ENCODE measurements around the gene FAM47B. TPM values are rescaled to one million over a fixed set of nuclear protein-coding genes. Genes with fewer than 3 reads are reported as not detected.
A peak's percentile ranks its signal among the peaks of the same experiment; 100 is the strongest.

FAM47B gene
- not detected for polyA plus RNA-seq (ENCODE audit: insufficient read length in 4 of 4)

DNA sequence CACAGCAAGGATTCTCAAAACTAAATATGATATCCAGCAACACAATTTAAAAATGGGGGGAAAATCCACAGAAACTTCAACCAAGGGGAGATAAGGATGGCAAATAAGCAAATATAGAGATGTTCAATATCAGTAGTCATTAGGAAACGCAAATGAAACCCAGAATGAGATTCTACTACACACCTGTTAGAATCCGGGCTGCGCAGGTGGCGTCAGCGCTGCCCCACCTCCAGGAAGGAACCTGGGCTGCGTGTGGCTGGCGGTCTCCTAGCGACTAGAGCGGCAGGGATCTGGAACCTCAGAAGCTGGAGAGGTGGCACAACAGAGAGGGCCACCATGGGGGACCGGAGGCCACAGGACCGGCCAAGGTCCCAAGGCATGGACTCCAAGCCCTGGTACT is at the start of gene FAM47B:
Gene FAM47B (plus strand): TSS at position 301 of the 400 bp plus-strand sequence. CDS start 36 bp downstream, at position 337.
- DNase-seq (ENCODE audit: low read depth in 4 of 4, low spot score in 2 of 4): no peak

DNA sequence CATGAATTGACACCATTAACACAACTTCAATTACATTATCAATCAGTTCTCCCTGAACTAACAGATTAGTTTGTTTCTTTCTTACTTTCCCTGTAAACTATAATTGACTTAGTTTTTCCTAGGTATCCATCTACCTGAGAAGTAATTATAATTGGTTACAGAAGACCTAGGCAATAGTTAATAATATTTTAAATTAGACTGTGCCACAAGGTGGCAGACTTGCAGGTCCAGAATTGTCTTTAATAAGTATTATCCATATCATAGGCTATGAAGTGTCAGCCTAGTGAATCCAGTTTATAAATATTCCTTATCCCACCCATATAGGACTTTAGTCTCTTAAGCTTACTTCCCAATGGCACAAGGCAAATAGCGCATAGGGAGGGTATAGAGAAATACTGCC is 48.9 kb upstream of the FAM47B start:
- no peak for DNase-seq (ENCODE audit: low read depth in 4 of 4, low spot score in 2 of 4)

DNA sequence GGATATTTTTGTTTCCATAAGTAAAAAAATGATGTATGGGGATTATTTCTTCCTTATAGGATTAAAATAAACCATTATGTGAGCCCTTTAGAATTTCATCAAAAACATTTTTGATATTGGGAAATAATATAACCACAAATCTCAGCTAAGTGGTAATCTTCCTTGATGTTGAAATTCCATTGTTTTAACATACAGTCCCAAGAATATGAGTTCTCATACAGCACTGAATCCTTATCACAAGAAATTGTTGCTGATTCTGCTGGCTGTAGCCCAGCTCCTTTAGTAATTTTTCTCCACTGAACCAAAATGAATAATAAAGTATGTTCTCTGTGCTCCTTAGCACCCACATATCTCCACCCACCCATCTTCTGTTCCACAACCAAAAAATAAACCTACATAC is 41.9 kb upstream of the FAM47B start:
- no peak for DNase-seq (ENCODE audit: low read depth in 4 of 4, low spot score in 2 of 4)

DNA sequence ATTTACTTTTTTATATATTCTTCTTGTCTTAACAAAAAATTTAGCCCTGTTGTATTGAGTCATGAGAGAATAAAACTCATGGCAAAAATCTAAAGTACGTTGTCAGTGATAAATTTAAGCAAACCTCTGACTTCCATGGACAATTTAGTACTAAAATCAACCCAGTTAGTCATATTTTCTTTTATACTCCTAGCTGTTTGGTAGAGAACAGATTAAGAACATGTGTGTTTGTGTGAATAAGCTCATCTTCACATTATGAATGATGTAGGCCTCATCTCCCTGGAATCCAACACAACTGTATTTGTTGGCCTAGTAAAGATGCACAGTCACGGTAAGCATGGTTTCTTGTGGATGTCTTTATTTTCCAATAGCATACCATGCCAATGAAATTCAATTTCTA is 40.8 kb upstream of the FAM47B start:
- no peak for DNase-seq (ENCODE audit: low read depth in 4 of 4, low spot score in 2 of 4)

DNA sequence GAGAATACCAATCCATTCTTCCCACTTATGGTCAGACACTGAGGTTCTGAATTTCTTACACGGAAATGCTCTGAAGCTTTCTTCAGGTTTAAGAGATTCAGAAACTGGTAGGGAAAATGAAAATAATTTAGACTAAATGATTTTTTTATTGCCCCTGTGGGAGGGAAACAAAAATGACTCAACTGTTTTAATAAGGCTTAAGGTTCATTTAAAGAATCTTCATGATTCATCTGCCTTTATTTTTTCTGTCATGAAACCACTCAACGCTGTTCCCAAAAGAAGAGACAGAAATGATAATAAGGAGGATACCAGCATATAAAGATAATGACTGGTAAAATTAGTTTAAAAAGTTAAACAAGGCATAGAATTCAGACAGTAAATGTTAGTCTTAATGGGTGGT is 39.3 kb upstream of the FAM47B start:
- no peak for DNase-seq (ENCODE audit: low read depth in 4 of 4, low spot score in 2 of 4)

DNA sequence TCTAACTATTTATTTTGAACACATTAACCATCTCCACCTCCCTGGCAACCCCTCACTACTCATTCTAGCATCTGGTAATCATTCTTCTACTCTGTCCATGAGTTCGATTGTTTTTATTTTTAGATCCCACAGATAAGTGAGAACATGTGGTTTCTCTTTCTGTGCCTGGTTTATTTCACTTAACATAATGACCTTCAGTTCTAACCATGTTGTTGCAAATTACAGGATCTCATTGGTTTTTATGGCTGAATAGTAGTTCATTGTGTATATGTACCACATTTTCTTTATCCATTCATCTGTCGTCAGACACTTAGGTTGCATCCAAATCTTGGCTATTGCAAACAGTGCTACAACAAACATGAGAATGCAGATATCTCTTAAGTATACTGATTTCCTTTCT is 33.4 kb upstream of the FAM47B start:
- no peak for DNase-seq (ENCODE audit: low read depth in 4 of 4, low spot score in 2 of 4)

DNA sequence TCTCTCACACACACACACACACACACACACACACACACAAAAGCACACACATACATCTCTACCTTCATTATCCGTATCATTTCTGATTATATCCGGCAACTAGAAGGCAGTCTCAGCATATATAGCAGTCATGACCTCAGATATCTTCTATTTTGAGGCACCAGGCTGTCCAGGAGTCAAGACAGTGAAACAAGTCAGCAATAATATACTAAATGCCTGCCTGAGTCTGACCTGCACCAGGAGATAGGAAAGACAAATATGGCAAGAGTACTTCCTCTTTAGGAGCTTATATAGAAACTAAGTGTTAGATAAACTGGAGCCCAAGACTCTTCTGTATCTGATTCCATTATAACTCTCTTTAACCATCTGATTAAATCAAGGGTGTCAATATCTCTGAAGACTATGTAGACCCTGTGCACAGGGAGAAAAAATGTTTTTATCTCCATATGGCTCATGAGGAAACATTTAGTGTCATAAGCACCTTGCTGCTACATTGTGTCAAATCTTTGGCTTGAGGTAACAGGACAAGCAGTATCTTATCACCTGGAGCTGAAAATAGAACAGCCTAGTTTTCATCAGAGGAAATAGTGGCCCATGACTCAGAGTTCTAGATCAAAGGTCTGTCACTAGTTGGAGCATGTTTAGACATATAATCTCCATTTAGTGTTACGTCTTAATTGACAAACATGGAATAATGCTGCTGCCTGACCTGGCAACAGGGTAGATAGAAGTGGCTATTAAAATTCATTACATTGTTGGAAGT is 27.0 kb upstream of the FAM47B start:
- no peak for DNase-seq (ENCODE audit: low read depth in 4 of 4, low spot score in 2 of 4)

DNA sequence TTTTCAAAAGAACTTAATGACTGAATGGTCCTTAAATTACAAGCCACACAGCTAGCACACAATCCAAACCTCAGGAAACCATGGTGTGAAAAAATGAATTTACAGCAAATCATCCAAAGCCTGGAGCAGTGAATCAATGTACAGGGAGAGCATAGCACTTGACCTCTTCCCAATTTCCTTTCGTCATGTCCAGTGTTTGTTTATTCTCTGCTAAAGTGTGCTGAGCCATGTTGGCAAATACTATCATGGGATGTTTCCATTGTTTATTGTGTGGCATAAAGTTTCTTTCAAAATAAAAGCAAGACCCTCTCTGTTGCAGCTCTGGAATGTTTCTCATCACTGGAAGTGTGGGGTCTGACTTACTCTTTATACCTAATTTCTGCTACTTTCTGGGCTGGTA is 25.4 kb upstream of the FAM47B start:
- DNase-seq (ENCODE audit: low read depth in 4 of 4, low spot score in 2 of 4): no peak

DNA sequence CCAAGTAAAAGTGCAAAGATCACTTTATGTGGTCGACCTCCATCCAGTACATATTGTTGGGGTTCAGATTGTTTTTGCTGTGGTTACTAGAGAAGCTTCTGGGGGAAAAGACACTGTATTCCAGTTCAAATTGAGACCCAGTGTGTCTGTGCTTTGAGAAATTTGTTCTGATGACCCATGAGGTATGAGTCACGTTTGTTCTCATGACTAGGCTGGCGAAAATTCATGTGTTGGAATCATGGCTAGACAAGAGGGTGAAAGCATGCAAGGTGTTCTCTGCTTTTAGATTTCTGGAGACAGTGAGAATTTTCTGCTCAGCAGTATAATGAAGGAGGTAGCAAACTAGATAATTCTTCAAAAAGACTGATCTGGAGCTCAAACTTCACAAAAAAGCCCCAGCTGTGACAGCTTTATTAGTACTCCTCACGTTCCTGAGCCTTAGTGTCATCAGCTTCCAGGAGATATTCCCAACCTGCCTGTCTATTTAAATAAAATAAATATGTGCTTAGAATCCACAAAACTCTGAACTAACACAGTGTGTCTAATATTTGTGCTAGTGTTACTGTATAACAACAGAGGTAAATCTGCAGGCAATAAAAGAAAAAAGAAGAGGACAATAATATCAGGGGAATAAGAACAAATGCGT is 24.4 kb upstream of the FAM47B start:
- DNase-seq (ENCODE audit: low read depth in 4 of 4, low spot score in 2 of 4): no peak

DNA sequence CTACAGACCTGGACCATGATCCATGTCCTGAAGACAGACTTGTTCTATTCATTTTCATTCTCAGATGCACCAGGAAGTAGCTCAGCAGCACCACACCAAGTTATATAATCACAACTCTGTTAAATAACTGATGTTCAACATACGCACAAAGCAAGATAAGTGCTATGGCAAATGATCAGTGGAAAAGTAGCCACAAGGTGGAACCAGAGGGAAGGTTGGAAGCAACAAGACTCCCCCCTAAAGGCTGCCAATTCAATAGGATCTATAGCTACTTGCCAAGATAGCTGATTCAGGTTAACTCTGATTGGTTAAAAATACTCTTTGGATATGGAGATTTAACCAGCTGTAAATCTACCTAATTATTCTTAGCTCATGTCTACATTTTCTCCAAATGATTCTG is 23.7 kb upstream of the FAM47B start:
- peak in 2 of 4 donors; percentile 4 to 12 for DNase-seq (ENCODE audit: low read depth in 4 of 4, low spot score in 2 of 4)

DNA sequence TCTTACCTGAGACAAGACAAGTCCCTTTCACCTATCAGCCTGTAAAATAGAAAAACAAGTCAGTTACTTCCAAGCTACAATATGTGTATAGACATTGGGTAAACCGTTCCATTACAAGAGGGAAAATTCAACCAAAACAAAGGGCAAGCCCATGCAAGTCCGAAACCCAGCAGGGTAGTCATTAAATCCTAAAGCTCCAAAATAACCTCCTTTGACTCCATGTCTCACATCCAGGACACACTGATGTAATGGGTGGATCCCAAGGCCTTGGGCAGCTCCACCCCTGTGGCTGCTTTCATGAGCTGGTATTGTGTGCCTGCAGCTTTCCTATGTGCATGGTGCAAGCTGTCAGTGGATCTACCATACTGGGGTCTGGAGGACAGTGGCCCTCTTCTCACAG is 14.7 kb upstream of the FAM47B start:
- DNase-seq (ENCODE audit: low read depth in 4 of 4, low spot score in 2 of 4): no peak

DNA sequence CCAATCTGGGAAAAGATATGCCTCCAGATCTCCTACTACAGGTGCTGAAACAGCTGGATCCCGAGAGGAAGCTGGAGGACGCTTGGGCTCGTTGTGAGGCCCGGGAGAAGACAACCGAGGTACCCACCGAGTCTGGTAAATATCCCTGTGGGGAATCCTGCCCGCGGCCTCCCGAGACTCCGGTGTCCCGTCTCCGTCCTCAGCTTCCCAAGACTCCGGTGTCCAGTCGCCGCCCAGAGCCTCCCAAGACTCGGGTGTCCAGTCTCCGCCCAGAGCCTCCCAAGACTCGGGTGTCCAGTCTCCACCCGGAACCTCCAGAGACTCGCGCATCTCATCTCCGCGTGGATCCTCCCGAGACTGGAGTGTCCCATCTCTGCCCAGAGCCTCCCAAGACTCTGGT is 639 bp downstream of the FAM47B start:
- no peak for DNase-seq (ENCODE audit: low read depth in 4 of 4, low spot score in 2 of 4)

DNA sequence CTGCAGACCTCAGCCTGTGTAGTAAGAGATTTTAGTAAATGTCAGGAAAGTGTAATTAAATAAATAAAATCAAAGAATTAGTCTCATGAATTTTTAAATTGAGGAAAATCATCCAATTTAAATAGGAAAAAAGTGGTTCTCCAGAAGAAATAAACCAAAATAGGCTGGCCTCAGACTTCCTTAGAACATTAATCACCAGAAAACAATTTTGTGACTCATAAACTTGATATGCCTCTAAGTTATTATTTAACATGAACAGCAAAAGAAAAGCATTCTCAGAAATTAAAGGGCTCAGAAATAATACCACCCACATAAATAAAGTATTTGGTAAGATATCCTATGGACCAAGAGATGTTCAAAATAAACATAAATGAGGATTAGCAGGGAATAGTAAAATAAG is 14.3 kb downstream of the FAM47B start:
- no peak for DNase-seq (ENCODE audit: low read depth in 4 of 4, low spot score in 2 of 4)

DNA sequence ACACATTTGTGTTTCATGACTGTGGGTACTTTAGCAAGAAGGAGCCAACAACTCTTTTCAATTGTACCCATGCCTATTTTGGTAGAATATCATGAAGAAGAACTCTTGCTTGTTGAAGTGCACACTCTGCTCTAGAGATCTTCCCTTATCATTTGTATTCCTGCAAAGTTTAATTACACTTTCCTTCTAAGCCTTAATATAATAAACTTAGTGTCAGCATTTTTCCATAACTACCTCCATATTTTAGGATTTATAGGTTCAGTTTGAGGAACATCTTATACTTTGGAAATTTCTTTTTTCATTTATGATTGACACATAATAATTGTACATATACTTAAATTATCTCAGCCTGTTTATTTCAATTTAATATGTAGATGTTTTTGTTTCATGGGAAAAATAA is 19.1 kb downstream of the FAM47B start:
- DNase-seq (ENCODE audit: low read depth in 4 of 4, low spot score in 2 of 4): no peak

DNA sequence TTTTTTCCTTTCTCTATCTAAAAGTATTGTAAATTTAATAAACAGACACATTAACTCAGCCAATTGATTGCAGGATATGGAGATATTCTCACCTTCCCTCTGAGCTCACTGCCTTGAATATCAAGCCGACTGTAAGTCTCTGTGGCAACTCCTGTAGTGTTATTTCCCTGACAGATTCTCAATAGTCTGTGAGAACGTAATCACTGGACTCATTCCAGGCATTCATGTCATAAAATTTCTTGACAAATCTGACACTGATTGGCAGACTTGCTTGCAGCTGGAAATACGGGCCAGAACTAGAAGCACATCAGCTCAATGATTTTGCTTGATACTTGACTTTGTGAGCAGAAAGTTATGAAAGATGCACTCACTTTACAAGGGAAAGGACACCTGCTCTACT is 29.6 kb downstream of the FAM47B start:
- DNase-seq (ENCODE audit: low read depth in 4 of 4, low spot score in 2 of 4): no peak

DNA sequence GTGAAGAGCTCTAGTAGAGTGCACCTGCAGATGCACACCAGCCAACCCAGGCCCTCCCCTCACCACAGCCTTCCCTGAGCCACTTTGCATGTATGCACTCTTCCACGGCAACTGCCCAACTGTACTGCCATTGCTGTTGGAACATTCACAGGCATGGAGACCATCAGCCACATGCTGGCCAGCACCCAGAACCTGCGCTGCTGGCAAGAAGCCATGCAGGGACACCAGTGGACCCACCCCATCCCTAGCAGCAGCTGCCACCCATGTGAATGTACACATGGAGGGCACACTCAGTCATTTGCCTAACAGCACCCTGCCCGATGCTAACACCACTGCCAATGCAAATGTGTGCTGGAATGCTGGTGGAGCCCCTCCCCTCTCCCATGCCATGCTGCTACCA is 35.6 kb downstream of the FAM47B start:
- DNase-seq (ENCODE audit: low read depth in 4 of 4, low spot score in 2 of 4): no peak

DNA sequence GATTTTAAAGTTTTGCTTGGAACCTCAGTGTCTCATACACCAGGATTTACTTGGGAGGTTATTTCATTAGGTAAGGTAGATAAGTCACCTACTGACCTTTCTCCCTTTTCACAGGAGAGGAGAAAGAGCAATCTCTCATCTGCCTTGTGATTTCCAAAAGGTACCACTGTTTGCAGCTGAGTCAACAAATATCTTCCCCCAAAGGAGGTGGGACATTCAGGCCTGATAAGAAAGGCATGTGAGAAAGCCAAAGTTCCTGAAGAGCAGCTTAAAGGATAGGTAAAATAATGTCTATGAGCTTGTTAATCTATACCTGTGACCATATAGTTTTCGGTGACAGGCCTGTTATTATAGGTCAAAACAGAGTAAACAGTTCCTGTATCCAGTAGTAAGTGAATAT is 45.0 kb downstream of the FAM47B start:
- no peak for DNase-seq (ENCODE audit: low read depth in 4 of 4, low spot score in 2 of 4)
